HEK293 (cell line): Measurements from ENCODE around the gene CCM2L.

Experiments
- CTCF ChIA-PET: fragments of 350-600 bp; formaldehyde crosslinking; extraction: SDS; loops from one replicate; lab custom pipeline; 2021; ENCODE audit warnings: antibody characterized with exemption; lab: Yijun Ruan, JAX
- POLR2A ChIA-PET: fragments of 300-600 bp; formaldehyde crosslinking; extraction: SDS; loops from one replicate; lab custom pipeline; 2020; ENCODE audit warnings: antibody characterized with exemption, inconsistent platforms; lab: Yijun Ruan, JAX
- H3K27ac ChIP-seq: fragments of 200-500 bp; sonication (Bioruptor generic); 2 replicates; pipeline ENCODE4 v1.5.1; 2014; ENCODE audit warnings: low read depth, low read length, control low read depth, inconsistent platforms; ENCODE audit errors: extremely low read depth
- H3K36me3 ChIP-seq, 2 experiments: fragments of 200-500 bp in 1 of 2; sonication (Bioruptor generic) in 1 of 2; 1 replicate in 1 of 2; 2 replicates in 1 of 2; pipeline ENCODE4 v1.5.1; 2014 to 2017; ENCODE audit warnings: inconsistent platforms in 2 of 2, low read length in 2 of 2; ENCODE audit not compliant: control insufficient read depth in 2 of 2, insufficient read depth in 1 of 2
- H3K4me1 ChIP-seq: fragments of 200-500 bp; sonication (Bioruptor generic); 2 replicates; pipeline ENCODE4 v1.5.1; 2014; ENCODE audit warnings: mild to moderate bottlenecking, low read length, inconsistent platforms; ENCODE audit not compliant: control insufficient read depth, insufficient read depth
- H3K4me3 ChIP-seq: 2 replicates; pipeline ENCODE4 v1.5.1; 2011; ENCODE audit warnings: low read depth, mild to moderate bottlenecking, control low read depth, low read length, moderate library complexity
- H3K9me3 ChIP-seq: fragments of 200-500 bp; sonication (Bioruptor generic); 2 replicates; pipeline ENCODE4 v1.5.1; 2014; ENCODE audit warnings: low read depth, low read length, inconsistent platforms; ENCODE audit not compliant: control insufficient read depth, insufficient read depth
- BCL11B ChIP-seq: fragments of 450-650 bp; formaldehyde crosslinking; IDR thresholded peaks from 2 replicates; pipeline ENCODE4 v1.5.1; 2016; ENCODE audit warnings: low read depth, missing biosample characterization, missing genetic modification characterization
- REST ChIP-seq: fragments of 450-650 bp; formaldehyde crosslinking; IDR thresholded peaks from 2 replicates; pipeline ENCODE4 v1.5.1; 2016; ENCODE audit warnings: missing biosample characterization, missing genetic modification characterization
- ZFP69B ChIP-seq: fragments of 450-650 bp; formaldehyde crosslinking; IDR thresholded peaks from 2 replicates; pipeline ENCODE4 v1.5.1; 2016; ENCODE audit warnings: missing biosample characterization, missing genetic modification characterization
- ZNF112 ChIP-seq: fragments of 450-650 bp; formaldehyde crosslinking; IDR thresholded peaks from 2 replicates; pipeline ENCODE4 v1.5.0; 2017; ENCODE audit warnings: missing biosample characterization, missing genetic modification characterization
- ZNF202 ChIP-seq: fragments of 450-650 bp; formaldehyde crosslinking; IDR thresholded peaks from 2 replicates; pipeline ENCODE4 v1.5.1; 2016; ENCODE audit warnings: missing biosample characterization, missing genetic modification characterization, borderline replicate concordance
- ZNF214 ChIP-seq: fragments of 450-650 bp; formaldehyde crosslinking; IDR thresholded peaks from 2 replicates; pipeline ENCODE4 v1.5.1; 2017; ENCODE audit warnings: missing biosample characterization, mild to moderate bottlenecking, missing genetic modification characterization, borderline replicate concordance
- ZNF335 ChIP-seq: fragments of 450-650 bp; formaldehyde crosslinking; conservative IDR thresholded peaks from 2 replicates; pipeline ENCODE4 v1.5.1; 2016; ENCODE audit warnings: missing biosample characterization, missing genetic modification characterization
- ZNF350 ChIP-seq: fragments of 450-650 bp; formaldehyde crosslinking; IDR thresholded peaks from 2 replicates; pipeline ENCODE4 v1.5.0; 2017; ENCODE audit warnings: missing biosample characterization, mild to moderate bottlenecking, missing genetic modification characterization
- ZNF404 ChIP-seq: fragments of 450-650 bp; formaldehyde crosslinking; IDR thresholded peaks from 2 replicates; pipeline ENCODE4 v1.5.1; 2017; ENCODE audit warnings: missing biosample characterization, missing genetic modification characterization
- ZNF423 ChIP-seq: fragments of 450-650 bp; formaldehyde crosslinking; IDR thresholded peaks from 2 replicates; pipeline ENCODE4 v1.5.1; 2016; ENCODE audit warnings: missing biosample characterization, missing genetic modification characterization
- ZNF48 ChIP-seq: fragments of 450-650 bp; formaldehyde crosslinking; IDR thresholded peaks from 2 replicates; pipeline ENCODE4 v1.5.1; 2016; ENCODE audit warnings: missing biosample characterization, missing genetic modification characterization
- ZNF529 ChIP-seq: fragments of 450-650 bp; formaldehyde crosslinking; IDR thresholded peaks from 2 replicates; pipeline ENCODE4 v1.5.1; 2017; ENCODE audit warnings: missing genetic modification characterization, missing biosample characterization; ENCODE audit not compliant: insufficient replicate concordance
- ZNF530 ChIP-seq: fragments of 450-650 bp; formaldehyde crosslinking; IDR thresholded peaks from 2 replicates; pipeline ENCODE4 v1.5.1; 2016; ENCODE audit warnings: low read depth, missing biosample characterization, missing genetic modification characterization
- ZNF544 ChIP-seq: fragments of 450-650 bp; formaldehyde crosslinking; IDR thresholded peaks from 2 replicates; pipeline ENCODE4 v1.5.0; 2017; ENCODE audit warnings: missing biosample characterization, missing genetic modification characterization
- ZNF555 ChIP-seq: fragments of 450-650 bp; formaldehyde crosslinking; conservative IDR thresholded peaks from 2 replicates; pipeline ENCODE4 v1.5.1; 2017; ENCODE audit warnings: missing biosample characterization, mild to moderate bottlenecking, missing genetic modification characterization, inconsistent platforms
- ZNF624 ChIP-seq: fragments of 450-650 bp; formaldehyde crosslinking; IDR thresholded peaks from 2 replicates; pipeline ENCODE4 v1.5.1; 2017; ENCODE audit warnings: missing biosample characterization, missing genetic modification characterization
- ZNF645 ChIP-seq: fragments of 450-650 bp; formaldehyde crosslinking; IDR thresholded peaks from 2 replicates; pipeline ENCODE4; 2016; ENCODE audit warnings: missing biosample characterization, missing genetic modification characterization
- ZNF660 ChIP-seq: fragments of 450-650 bp; IDR thresholded peaks from 2 replicates; pipeline ENCODE4 v1.5.1; 2018; ENCODE audit warnings: missing biosample characterization, mild to moderate bottlenecking, missing genetic modification characterization
- ZNF704 ChIP-seq: fragments of 450-650 bp; formaldehyde crosslinking; IDR thresholded peaks from 2 replicates; pipeline ENCODE4 v1.5.1; 2016; ENCODE audit warnings: missing biosample characterization, missing genetic modification characterization
- ZNF777 ChIP-seq: fragments of 450-650 bp; formaldehyde crosslinking; IDR thresholded peaks from 2 replicates; pipeline ENCODE4 v1.5.1; 2017; ENCODE audit warnings: missing biosample characterization, missing genetic modification characterization, borderline replicate concordance
- ZNF837 ChIP-seq: fragments of 450-650 bp; formaldehyde crosslinking; IDR thresholded peaks from 2 replicates; pipeline ENCODE4 v1.5.1; 2016; ENCODE audit warnings: missing biosample characterization, missing genetic modification characterization
- ZSCAN23 ChIP-seq: fragments of 450-650 bp; formaldehyde crosslinking; IDR thresholded peaks from 2 replicates; pipeline ENCODE4 v1.5.1; 2016; ENCODE audit warnings: missing biosample characterization, missing genetic modification characterization
- ZSCAN4 ChIP-seq: fragments of 450-650 bp; formaldehyde crosslinking; IDR thresholded peaks from 2 replicates; pipeline ENCODE4 v1.5.1; 2017; ENCODE audit warnings: missing biosample characterization, missing genetic modification characterization
- TF ChIP-seq, protein P1 (sequence below): fragments of 450-650 bp; formaldehyde crosslinking; IDR thresholded peaks from 2 replicates; pipeline ENCODE4 v1.5.1; 2017; ENCODE audit warnings: missing biosample characterization, missing genetic modification characterization

The CCM2L gene

GRCh38 chr20:32021091-32021490 is 10.9 kb downstream of the CCM2L start:
- ChIA-PET POLR2A (no interaction called here), CTCF (interaction anchor here (0.6 to 2.5 kb wide), 3 partner anchors 10 to 175 kb away, joined by 3 to 25 read pairs (median 5); no protein-coding TSS in a partner anchor)
- Histone ChIP-seq H3K4me3 (no peak overlapping the region), H3K27ac (no peak overlapping the region), H3K4me1 (no peaks in the 10 kb centered on the region), H3K9me3 (no peaks in the 10 kb centered on the region), H3K36me3 (no peaks in the 10 kb centered on the region)
- TF ChIP-seq ZNF423 (no peak), REST (tag by site-specific recombination) (no peak), ZSCAN4 (tag by site-specific recombination) (no peak), ZNF555 (tag by site-specific recombination) (no peak), ZNF202 (tag by site-specific recombination) (no peak), ZNF645 (no peak), ZNF530 (tag by site-specific recombination) (no peak), ZNF404 (tag by site-specific recombination) (no peak), ZNF350 (tag by site-specific recombination) (no peak), ZNF544 (tag by site-specific recombination) (no peak), ZNF335 (no peak), ZFP69B (tag by site-specific recombination) (no peak), ZSCAN23 (tag by site-specific recombination) (no peak)

DNA sequence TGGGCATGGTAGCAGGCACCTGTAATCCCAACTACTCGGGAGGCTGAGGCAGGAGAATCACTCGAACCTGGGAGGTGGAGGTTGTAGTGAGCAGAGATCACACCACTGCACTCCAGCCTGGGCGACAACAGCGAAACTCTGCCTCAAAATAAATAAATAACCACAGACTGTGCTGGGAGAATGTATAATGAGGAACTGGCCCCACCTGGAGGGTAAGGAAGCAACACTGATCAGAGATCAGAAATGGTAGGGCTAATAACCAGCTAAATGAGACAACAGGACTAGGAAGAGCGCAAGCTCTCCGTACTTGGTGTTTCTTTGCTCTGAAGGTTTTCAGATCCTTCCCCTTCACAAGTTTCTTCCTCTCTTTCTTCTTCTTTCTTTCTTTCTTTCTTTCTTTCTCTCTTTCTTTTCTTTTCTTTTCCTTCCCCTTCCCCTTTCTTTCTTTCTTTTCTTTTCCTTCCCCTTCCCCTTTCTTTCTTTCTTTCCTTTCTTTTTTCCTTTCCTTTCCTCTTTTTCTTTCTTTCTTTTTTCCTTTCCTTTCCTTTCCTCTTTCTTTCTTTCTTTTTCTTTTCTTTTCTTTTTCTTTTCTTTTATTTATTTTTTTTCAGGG is 14.6 kb downstream of the CCM2L start:
- Histone ChIP-seq H3K4me3 (no peak overlapping the region), H3K27ac (no peak overlapping the region), H3K36me3 (no peaks in the 10 kb centered on the region), H3K9me3 (no peaks in the 10 kb centered on the region), H3K4me1 (no peaks in the 10 kb centered on the region)
- POLR2A ChIA-PET = no interaction called here
- CTCF ChIA-PET = interaction anchor here (0.5 to 0.6 kb wide), 2 partner anchors 8 to 170 kb away, joined by 3 to 4 read pairs; no protein-coding TSS in a partner anchor
- TF ChIP-seq, protein P1, sequence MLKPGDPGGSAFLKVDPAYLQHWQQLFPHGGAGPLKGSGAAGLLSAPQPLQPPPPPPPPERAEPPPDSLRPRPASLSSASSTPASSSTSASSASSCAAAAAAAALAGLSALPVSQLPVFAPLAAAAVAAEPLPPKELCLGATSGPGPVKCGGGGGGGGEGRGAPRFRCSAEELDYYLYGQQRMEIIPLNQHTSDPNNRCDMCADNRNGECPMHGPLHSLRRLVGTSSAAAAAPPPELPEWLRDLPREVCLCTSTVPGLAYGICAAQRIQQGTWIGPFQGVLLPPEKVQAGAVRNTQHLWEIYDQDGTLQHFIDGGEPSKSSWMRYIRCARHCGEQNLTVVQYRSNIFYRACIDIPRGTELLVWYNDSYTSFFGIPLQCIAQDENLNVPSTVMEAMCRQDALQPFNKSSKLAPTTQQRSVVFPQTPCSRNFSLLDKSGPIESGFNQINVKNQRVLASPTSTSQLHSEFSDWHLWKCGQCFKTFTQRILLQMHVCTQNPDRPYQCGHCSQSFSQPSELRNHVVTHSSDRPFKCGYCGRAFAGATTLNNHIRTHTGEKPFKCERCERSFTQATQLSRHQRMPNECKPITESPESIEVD = no peak
- no peak for TF ChIP-seq ZNF112 (tag by site-specific recombination)
- no peak for TF ChIP-seq ZNF777
- no peak for TF ChIP-seq ZNF214 (tag by site-specific recombination)
- no peak for TF ChIP-seq ZNF704 (tag by site-specific recombination)
- no peak for TF ChIP-seq ZNF660 (tag by site-specific recombination)
- no peak for TF ChIP-seq BCL11B (tag by site-specific recombination)
- no peak for TF ChIP-seq ZNF837 (tag by site-specific recombination)
- no peak for TF ChIP-seq ZNF48
- TF ChIP-seq ZNF624 (tag by site-specific recombination) = no peak
- no peak for TF ChIP-seq ZNF529
